OCI-LY1 (cell line): ENCODE data around the gene CCL27.

Experiments
- H2AFZ ChIP-seq: fragments of 200-600 bp; sonication (generic), shearing (Covaris generic); 2 replicates; pipeline ENCODE4 v1.6.0; 2014; ENCODE audit warnings: antibody characterized with exemption, mild to moderate bottlenecking, low read length
- H3F3A ChIP-seq: fragments of 200-600 bp; sonication (generic), shearing (Covaris generic); 2 replicates; pipeline ENCODE4 v1.6.0; 2014; ENCODE audit warnings: mild to moderate bottlenecking, antibody characterized with exemption, low read length, moderate library complexity; ENCODE audit not compliant: insufficient read depth
- H3K27ac ChIP-seq: fragments of 200-600 bp; sonication (generic); 2 replicates; pipeline ENCODE4 v1.5.1; 2014; ENCODE audit warnings: low read length, mixed run types, mild to moderate bottlenecking, low read depth; ENCODE audit not compliant: poor library complexity, severe bottlenecking
- H3K27me3 ChIP-seq: fragments of 200-600 bp; sonication (generic); 2 replicates; pipeline ENCODE4 v1.6.0; 2014; ENCODE audit warnings: antibody characterized with exemption, mild to moderate bottlenecking, low read length, moderate library complexity; ENCODE audit not compliant: insufficient read depth
- H3K36me3 ChIP-seq: fragments of 200-600 bp; sonication (generic); 2 replicates; pipeline ENCODE4 v1.6.1; 2014; ENCODE audit warnings: mild to moderate bottlenecking, antibody characterized with exemption, low read length, moderate library complexity, mixed read lengths; ENCODE audit not compliant: insufficient read depth
- H3K4me1 ChIP-seq: fragments of 200-600 bp; sonication (generic); 2 replicates; pipeline ENCODE4 v1.5.1; 2014; ENCODE audit warnings: mild to moderate bottlenecking, low read length, moderate library complexity; ENCODE audit not compliant: insufficient read depth, severe bottlenecking
- H3K4me2 ChIP-seq: fragments of 200-600 bp; sonication (generic), shearing (Covaris generic); 2 replicates; pipeline ENCODE4 v1.6.1; 2014; ENCODE audit warnings: low read length
- H3K4me3 ChIP-seq: fragments of 200-600 bp; sonication (generic); 2 replicates; pipeline ENCODE4 v1.5.1; 2014; ENCODE audit warnings: low read length, low read depth, mild to moderate bottlenecking, mixed read lengths; ENCODE audit not compliant: poor library complexity, severe bottlenecking
- H3K79me2 ChIP-seq: fragments of 200-600 bp; shearing (Covaris generic); 2 replicates; pipeline ENCODE4 v1.6.1; 2016; ENCODE audit warnings: mixed run types, low read length, mixed read lengths; ENCODE audit not compliant: insufficient read depth
- H3K9ac ChIP-seq: fragments of 200-600 bp; sonication (generic), shearing (Covaris generic); 2 replicates; pipeline ENCODE4 v1.6.1; 2014; ENCODE audit warnings: mild to moderate bottlenecking, low read length, mixed read lengths
- H3K9me2 ChIP-seq: fragments of 200-600 bp; sonication (generic), shearing (Covaris generic); 2 replicates; pipeline ENCODE4 v1.6.1; 2014; ENCODE audit warnings: low read depth, mild to moderate bottlenecking, low read length, mixed read lengths
- H3K9me3 ChIP-seq: fragments of 200-600 bp; shearing (Covaris generic); 2 replicates; pipeline ENCODE4 v1.6.1; 2014; ENCODE audit warnings: low read length, mixed read lengths
- H4K20me1 ChIP-seq: fragments of 200-600 bp; sonication (generic), shearing (Covaris generic); 2 replicates; pipeline ENCODE4 v1.6.0; 2016; ENCODE audit warnings: mild to moderate bottlenecking, low read length; ENCODE audit not compliant: insufficient read depth
- CTCF ChIP-seq: fragments of 200-600 bp; sonication (generic), shearing (Covaris generic); IDR thresholded peaks from 2 replicates; pipeline ENCODE4 v1.5.1; 2017; ENCODE audit warnings: mild to moderate bottlenecking, antibody characterized with exemption, low read length, moderate library complexity, mixed read lengths
- EZH2 ChIP-seq: fragments of 200-600 bp; sonication (generic), shearing (Covaris generic); IDR thresholded peaks from 2 replicates; pipeline ENCODE4 v1.8.0; 2017; ENCODE audit warnings: borderline replicate concordance, mixed run types, mild to moderate bottlenecking, antibody characterized with exemption, low read length, moderate library complexity, mixed read lengths

CCL27 gene

GRCh38 chr9:34648673-34649072, 13.8 kb downstream of the CCL27 start:
- H3K27ac ChIP-seq, result no peak overlapping the region
- H4K20me1 ChIP-seq, result no peaks in the 10 kb centered on the region
- no peaks in the 10 kb centered on the region for H3K9me2 ChIP-seq
- no peaks in the 10 kb centered on the region for H3K9me3 ChIP-seq
- no peaks in the 10 kb centered on the region for H3K27me3 ChIP-seq
- TF ChIP-seq CTCF (no peak), EZH2 (no peak)
- H3K36me3 ChIP-seq, result peaks cover 35% of the 10 kb centered on the region
- H3K4me1 ChIP-seq, result peaks cover 29% of the 10 kb centered on the region
- no peak overlapping the region for H3K4me2 ChIP-seq
- H3K9ac ChIP-seq, result no peak overlapping the region
- H2AFZ ChIP-seq, result no peak overlapping the region
- H3K4me3 ChIP-seq, result no peak overlapping the region
- no peaks in the 10 kb centered on the region for H3F3A ChIP-seq
- H3K79me2 ChIP-seq, result no peaks in the 10 kb centered on the region

GRCh38 chr9:34647651-34648050, 14.8 kb downstream of the CCL27 start:
- Histone ChIP-seq H3K9ac (peak overlapping the region; percentile 87), H3F3A (no peaks in the 10 kb centered on the region), H3K27me3 (no peaks in the 10 kb centered on the region), H3K9me2 (no peaks in the 10 kb centered on the region), H3K9me3 (no peaks in the 10 kb centered on the region), H3K79me2 (no peaks in the 10 kb centered on the region), H2AFZ (no peak overlapping the region), H3K4me1 (peaks cover 29% of the 10 kb centered on the region), H3K4me2 (peak overlapping the region; percentile 87), H4K20me1 (no peaks in the 10 kb centered on the region), H3K27ac (no peak overlapping the region), H3K36me3 (peaks cover 35% of the 10 kb centered on the region), H3K4me3 (peak overlapping the region; percentile 77)
- no peak for TF ChIP-seq CTCF
- no peak for TF ChIP-seq EZH2

- no peaks in the 10 kb centered on the region for H3K79me2 ChIP-seq
- H2AFZ ChIP-seq, result no peak overlapping the region
- H3K27ac ChIP-seq, result no peak overlapping the region
- H3K4me3 ChIP-seq, result peak overlapping the region; percentile 77
- no peaks in the 10 kb centered on the region for H3K9me3 ChIP-seq
- H3F3A ChIP-seq, result no peaks in the 10 kb centered on the region
- no peaks in the 10 kb centered on the region for H3K27me3 ChIP-seq
- H3K9ac ChIP-seq, result peak overlapping the region; percentile 87
- H3K4me2 ChIP-seq, result peak overlapping the region; percentile 87
- H3K9me2 ChIP-seq, result no peaks in the 10 kb centered on the region
- no peak for TF ChIP-seq CTCF
- TF ChIP-seq EZH2, result no peak
- H3K36me3 ChIP-seq, result peaks cover 35% of the 10 kb centered on the region
- H4K20me1 ChIP-seq, result no peaks in the 10 kb centered on the region
- peaks cover 25% of the 10 kb centered on the region for H3K4me1 ChIP-seq
These were observed 15.4 kb downstream of the CCL27 start for GRCh38 chr9:34647084-34647403.
